Measurements from ENCODE around the gene CARMIL3.

DNA sequence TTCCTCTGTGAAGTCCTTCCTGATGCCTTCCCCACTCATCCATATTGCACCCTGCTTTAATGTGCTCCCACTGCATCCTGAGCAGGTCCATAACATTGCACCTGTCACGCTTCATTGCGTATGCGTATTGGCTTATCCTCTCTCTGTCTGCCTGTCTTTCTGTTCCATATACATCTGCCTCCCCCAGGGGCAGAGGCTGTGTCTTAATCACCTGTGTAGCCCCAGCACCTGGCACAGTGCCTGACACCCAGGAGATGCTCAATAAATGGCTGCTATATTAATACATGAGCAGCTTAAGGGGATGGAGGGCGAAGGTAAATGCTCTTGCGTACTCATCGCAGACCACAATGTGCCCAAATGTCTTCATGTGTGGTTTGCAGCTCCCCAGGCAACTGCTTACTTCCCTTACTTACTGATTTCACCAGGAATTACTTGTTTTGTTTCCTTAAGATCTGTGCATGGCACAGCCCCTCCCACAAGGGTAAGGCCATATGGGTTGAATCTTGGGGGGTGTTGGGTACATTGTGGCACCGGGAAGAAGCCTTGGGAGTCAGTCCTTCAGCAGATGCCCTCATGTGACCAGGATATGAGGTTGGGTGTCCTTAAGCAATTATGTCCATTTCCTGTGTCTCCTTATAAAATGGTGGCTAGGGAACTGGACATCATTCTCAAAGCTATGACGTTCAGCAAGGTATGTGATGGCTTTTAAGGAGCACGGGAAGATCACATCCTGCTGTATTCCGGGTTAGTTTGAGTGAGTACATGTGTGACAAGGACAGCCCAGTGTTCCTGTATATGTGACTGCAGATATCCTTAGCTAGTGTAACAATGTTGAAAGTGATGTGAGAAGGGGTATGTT lies 18.7 kb downstream of the CARMIL3 start:
- TF ChIP-seq, protein P1, sequence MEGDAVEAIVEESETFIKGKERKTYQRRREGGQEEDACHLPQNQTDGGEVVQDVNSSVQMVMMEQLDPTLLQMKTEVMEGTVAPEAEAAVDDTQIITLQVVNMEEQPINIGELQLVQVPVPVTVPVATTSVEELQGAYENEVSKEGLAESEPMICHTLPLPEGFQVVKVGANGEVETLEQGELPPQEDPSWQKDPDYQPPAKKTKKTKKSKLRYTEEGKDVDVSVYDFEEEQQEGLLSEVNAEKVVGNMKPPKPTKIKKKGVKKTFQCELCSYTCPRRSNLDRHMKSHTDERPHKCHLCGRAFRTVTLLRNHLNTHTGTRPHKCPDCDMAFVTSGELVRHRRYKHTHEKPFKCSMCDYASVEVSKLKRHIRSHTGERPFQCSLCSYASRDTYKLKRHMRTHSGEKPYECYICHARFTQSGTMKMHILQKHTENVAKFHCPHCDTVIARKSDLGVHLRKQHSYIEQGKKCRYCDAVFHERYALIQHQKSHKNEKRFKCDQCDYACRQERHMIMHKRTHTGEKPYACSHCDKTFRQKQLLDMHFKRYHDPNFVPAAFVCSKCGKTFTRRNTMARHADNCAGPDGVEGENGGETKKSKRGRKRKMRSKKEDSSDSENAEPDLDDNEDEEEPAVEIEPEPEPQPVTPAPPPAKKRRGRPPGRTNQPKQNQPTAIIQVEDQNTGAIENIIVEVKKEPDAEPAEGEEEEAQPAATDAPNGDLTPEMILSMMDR (IDR thresholded peaks at IDR 0.05; ENCODE audit: low read length) = no peak
- no peak for TF ChIP-seq EZH2phosphoT487 (IDR thresholded peaks at IDR 0.05; ENCODE audit: low read length)
